Activated T-cell treated with anti-CD3 and anti-CD28 coated beads, Interleukin-2, amount 50 U/mL, for 24 hours (primary cell): ENCODE measurements around the gene CYYR1.

Experiments
- DNase-seq: peaks from one replicate; pipeline ENCODE4 v3.0.0-alpha.2; 2020
- H3K27ac Mint-ChIP-seq: 2 replicates; pipeline ENCODE4 v1.8.0; 2020; ENCODE audit warnings: mild to moderate bottlenecking, mixed read lengths
- H3K27me3 Mint-ChIP-seq: 2 replicates; pipeline ENCODE4 v1.8.0; 2020; ENCODE audit warnings: mixed read lengths
- H3K36me3 Mint-ChIP-seq: 2 replicates; pipeline ENCODE4 v1.8.0; 2020; ENCODE audit warnings: low read depth, mixed read lengths
- H3K4me1 Mint-ChIP-seq: 2 replicates; pipeline ENCODE4 v1.8.0; 2020; ENCODE audit warnings: low read depth, mixed read lengths
- H3K4me3 Mint-ChIP-seq: 2 replicates; pipeline ENCODE4 v1.8.0; 2020; ENCODE audit warnings: mild to moderate bottlenecking, moderate library complexity, mixed read lengths
- H3K9me3 Mint-ChIP-seq: 2 replicates; pipeline ENCODE4 v1.8.0; 2020; ENCODE audit warnings: mixed read lengths

The CYYR1 gene

DNA sequence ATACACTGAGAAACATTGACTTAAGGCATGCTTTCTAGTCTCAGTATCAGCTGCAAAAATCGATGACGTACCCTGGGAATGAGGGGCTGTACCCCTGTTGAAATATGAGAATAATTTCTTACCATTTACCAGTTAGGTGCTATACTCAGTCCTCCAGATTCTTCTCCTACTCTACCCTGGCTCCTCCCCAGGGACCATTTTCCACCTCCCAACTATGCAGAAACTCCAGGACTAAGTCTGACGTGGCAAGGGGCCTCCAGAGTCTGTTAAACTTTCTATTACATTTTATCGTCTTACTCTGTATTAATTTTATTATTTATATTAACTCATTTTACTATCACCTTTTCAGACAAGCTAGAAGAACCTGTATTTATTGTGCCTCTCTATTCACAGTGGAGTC, 124.3 kb downstream of the CYYR1 start:
- Mint-ChIP-seq H3K36me3 (no peaks in the 10 kb centered on the region), H3K4me3 (no peak overlapping the region), H3K27ac (no peak overlapping the region), H3K27me3 (no peaks in the 10 kb centered on the region), H3K4me1 (no peaks in the 10 kb centered on the region), H3K9me3 (no peaks in the 10 kb centered on the region)
- no peak for DNase-seq

DNA sequence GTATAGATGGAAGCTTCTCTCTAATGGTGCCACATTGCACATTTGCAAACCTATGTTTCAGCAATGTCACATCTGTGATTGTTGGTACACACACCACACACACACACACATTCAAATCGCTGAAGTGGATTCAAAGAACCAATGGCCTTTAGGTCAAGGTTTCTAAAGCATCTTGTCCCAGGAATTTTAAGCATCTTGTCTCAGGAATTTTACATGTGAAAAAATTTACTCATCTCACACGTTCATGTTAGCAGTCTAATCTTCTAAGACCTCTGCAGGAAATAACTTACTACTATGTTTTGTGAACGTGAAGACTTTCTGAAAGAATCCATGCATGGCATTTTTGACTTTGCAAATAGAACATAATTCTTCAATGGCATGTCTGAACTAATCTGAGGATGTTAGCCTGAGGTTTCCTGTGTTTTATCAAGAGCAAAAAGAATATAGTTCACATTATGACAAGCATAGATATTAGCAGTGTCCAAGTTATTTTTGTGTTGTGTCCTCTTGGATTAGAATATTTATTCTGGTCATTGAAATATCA, 125.1 kb downstream of the CYYR1 start:
- H3K27me3 Mint-ChIP-seq: no peaks in the 10 kb centered on the region
- H3K4me3 Mint-ChIP-seq: no peak overlapping the region
- DNase-seq: no peak
- no peaks in the 10 kb centered on the region for H3K4me1 Mint-ChIP-seq
- no peak overlapping the region for H3K27ac Mint-ChIP-seq
- H3K9me3 Mint-ChIP-seq: no peaks in the 10 kb centered on the region
- H3K36me3 Mint-ChIP-seq: no peaks in the 10 kb centered on the region

DNA sequence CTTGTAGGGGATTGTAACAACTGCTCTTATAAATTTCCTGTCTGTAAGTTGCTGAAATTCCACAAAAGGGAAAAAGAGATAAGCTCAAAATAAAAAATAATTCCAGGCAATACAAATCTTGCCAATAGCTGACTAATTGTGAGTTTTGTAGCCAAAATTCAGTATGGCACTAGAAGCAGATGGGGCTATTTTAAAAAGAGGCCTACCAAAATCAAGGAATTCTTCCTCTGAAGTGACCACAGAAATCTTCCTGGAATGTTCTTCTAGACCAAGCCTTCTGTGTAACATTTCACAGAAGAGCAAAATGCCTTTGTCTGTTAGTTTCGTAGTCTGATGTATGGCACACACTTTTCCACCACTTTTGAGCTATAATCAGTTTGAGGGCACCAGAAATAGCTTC, 127.6 kb downstream of the CYYR1 start:
- H3K4me3 Mint-ChIP-seq: no peak overlapping the region
- H3K27ac Mint-ChIP-seq: no peak overlapping the region
- H3K27me3 Mint-ChIP-seq: no peaks in the 10 kb centered on the region
- H3K36me3 Mint-ChIP-seq: no peaks in the 10 kb centered on the region
- no peak for DNase-seq
- no peaks in the 10 kb centered on the region for H3K4me1 Mint-ChIP-seq
- H3K9me3 Mint-ChIP-seq: no peaks in the 10 kb centered on the region

DNA sequence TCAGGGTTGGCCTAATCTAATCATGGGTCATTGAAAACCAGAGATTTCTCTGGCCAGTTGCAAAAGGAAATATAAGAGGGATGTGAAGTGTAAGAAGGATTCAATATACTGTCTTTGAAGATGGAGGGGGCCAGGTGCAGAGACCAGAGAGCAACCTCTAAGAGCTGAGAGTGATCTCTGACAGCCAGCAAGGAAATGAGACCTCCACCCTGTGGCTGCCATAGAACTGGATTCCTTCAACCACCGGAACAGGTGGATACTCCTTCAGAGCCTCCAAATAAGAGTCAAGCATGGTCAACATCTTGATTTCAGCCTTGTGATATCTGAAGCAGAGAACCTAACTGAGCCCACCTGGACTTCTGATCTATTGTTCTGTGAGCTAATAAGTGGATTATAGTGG, 128.4 kb downstream of the CYYR1 start:
- no peaks in the 10 kb centered on the region for H3K36me3 Mint-ChIP-seq
- no peak overlapping the region for H3K27ac Mint-ChIP-seq
- H3K27me3 Mint-ChIP-seq: no peaks in the 10 kb centered on the region
- no peak for DNase-seq
- no peaks in the 10 kb centered on the region for H3K4me1 Mint-ChIP-seq
- no peak overlapping the region for H3K4me3 Mint-ChIP-seq
- no peaks in the 10 kb centered on the region for H3K9me3 Mint-ChIP-seq

DNA sequence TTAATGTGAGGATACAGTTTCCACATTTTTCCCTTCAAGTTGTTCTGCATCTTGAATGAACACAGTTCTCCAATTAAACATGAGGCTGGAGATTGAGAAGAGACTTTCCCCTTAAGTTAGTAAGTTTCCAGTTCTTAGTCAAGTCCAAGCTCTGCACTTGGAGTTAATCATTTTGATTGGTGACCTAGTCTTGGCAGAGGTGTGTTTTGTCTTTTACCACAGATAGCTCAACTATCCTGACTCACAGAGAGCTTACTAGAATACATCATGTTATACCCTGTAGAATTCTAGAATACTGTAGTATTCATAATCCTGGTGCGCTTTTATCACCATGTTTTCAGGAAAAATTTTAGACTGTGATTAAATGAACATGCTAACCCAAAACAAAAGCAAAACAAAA, 129.2 kb downstream of the CYYR1 start:
- H3K36me3 Mint-ChIP-seq: no peaks in the 10 kb centered on the region
- H3K27me3 Mint-ChIP-seq: no peaks in the 10 kb centered on the region
- DNase-seq: no peak
- H3K4me1 Mint-ChIP-seq: no peaks in the 10 kb centered on the region
- no peak overlapping the region for H3K4me3 Mint-ChIP-seq
- no peak overlapping the region for H3K27ac Mint-ChIP-seq
- H3K9me3 Mint-ChIP-seq: no peaks in the 10 kb centered on the region

DNA sequence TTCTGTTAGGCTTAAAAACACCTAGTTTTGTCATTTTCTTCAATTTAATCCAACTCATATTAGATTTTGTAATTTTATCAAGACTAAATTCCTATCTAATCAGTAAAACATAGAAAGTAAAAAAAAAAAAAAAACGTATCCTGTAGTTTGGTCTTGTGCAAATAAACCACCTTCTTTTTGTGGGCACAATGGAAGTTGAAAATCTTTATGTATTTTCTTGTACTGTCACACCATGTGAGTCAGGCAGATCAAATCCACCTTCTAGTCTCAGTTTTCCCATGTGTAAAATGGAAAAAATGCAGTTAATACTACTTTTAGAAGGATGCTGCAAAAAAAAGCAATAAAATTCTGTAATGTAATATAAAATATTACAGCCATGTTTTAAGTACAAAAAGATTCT, 129.8 kb downstream of the CYYR1 start:
- H3K36me3 Mint-ChIP-seq: no peaks in the 10 kb centered on the region

DNA sequence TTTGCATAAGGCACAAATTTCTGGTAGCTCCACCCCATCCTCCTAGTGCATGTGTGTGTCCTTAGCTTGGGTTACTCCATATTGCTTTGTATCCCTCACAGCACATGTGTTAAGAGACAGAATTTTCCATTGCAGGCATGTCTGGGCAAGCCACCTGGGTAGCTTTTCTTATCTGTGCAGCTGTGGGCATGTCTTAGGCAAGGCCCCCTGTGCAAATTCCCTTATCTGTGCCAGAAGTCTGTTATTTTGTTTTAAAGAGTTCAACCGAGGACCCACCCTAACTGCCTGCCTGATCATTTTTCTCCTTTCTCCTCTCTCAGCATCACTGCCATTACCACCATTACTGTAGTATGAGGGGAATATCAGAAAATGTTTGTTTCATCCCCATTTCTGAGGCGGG, 131.9 kb downstream of the CYYR1 start:
- no peak for DNase-seq
- Mint-ChIP-seq H3K27me3 (no peaks in the 10 kb centered on the region), H3K9me3 (no peaks in the 10 kb centered on the region), H3K27ac (no peak overlapping the region), H3K36me3 (no peaks in the 10 kb centered on the region), H3K4me1 (no peaks in the 10 kb centered on the region), H3K4me3 (no peak overlapping the region)

More for the DNA sequence above, 129.8 kb downstream of the CYYR1 start:
- Mint-ChIP-seq H3K4me1 (no peaks in the 10 kb centered on the region), H3K4me3 (no peak overlapping the region), H3K27ac (no peak overlapping the region), H3K27me3 (no peaks in the 10 kb centered on the region), H3K9me3 (no peaks in the 10 kb centered on the region)
- no peak for DNase-seq

DNA sequence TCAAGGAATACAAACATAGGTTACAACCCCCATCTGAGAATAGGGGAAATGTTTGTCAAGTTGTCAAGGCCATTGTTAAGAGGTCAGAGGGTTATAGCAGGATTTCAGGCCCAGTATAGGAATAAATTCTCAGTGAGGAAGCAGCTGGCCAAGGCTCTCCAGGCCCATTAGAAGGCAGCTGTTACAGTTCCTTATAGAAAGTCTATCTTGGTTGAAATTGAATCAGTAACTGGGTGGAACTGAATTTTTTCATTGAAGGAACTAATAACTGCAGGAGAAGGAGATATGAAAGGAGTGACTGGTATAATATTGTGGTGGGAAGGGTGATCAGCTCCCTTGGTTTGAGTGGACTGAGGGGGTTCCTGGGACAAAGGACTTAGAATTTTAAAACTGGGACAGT, 134.1 kb downstream of the CYYR1 start:
- Mint-ChIP-seq H3K9me3 (no peaks in the 10 kb centered on the region), H3K4me3 (no peak overlapping the region), H3K27me3 (no peaks in the 10 kb centered on the region), H3K27ac (no peak overlapping the region), H3K4me1 (no peaks in the 10 kb centered on the region), H3K36me3 (no peaks in the 10 kb centered on the region)
- DNase-seq: no peak

DNA sequence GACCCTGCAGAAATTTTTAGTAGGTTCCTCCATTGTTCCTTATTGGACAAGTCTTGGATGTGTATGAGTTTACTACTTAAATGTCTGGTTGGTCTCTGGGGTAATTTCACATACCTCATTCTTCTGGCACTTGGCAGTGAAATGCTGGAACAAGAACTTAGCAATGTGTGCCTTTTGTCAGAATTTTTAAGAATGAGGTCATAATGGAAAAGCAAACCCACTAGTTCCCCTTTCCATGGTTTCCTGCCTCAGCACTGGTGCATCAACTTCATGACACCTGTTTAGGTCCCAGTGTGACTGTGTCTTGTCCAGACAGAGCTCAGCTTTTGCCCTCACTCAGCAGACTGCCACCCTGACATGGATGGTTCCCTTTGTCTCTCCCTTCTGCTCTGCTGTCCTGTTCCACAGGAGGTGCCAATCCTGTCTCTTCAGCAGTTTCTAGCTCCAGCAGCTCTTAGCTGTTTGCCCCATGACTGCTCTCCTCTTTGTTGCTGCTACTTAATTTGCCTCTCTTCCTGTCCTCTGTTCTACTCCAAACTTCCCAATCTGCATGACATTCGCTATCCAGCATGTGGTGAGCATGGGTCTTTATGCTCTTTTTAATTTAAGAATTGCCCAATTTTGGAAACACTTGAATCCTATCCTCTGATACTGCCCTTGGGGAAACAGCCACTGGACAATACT, 135.6 kb downstream of the CYYR1 start:
- Mint-ChIP-seq H3K4me1 (no peaks in the 10 kb centered on the region), H3K9me3 (no peaks in the 10 kb centered on the region), H3K27me3 (no peaks in the 10 kb centered on the region), H3K4me3 (no peak overlapping the region), H3K27ac (no peak overlapping the region), H3K36me3 (no peaks in the 10 kb centered on the region)
- no peak for DNase-seq

DNA sequence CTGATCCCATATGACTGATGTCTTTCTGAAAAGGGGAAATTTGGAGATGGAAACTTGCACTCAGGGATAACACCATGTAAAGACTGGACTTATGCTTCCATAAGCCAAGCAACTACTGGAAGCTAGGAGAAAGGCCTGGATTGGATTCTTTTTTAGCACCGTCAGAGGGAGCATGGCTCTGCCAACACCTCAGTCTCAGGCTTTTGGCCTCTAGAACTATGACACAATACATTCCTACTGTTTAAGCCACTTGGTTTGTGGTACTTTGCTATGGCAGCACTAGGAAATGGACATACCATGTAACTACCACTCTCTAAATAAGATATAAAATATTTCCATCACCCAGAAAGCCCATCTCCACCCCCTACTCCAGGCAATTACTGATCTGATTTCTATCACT, 139.7 kb downstream of the CYYR1 start:
- no peak for DNase-seq
- Mint-ChIP-seq H3K4me1 (no peaks in the 10 kb centered on the region), H3K27ac (no peak overlapping the region), H3K27me3 (no peaks in the 10 kb centered on the region), H3K36me3 (no peaks in the 10 kb centered on the region), H3K9me3 (no peaks in the 10 kb centered on the region), H3K4me3 (no peak overlapping the region)

DNA sequence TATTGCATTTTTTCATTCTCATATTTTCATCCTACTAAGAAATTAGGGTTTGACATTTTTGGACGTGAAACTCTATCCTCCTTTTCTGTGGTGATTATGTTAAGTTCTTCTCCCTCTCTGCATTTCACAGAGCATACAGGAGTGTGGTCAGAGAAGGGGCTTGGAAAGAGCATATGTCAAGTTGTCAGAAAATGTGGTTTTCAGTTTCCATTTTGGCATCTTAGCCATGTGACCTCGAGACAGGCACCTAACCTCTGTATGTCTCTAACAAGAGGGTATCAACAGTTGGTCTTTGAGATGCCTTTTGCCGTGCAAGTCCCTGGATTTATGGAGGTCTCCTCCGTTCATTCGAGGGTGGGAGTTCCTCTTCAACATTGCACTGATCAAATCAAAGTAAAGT, 140.7 kb downstream of the CYYR1 start:
- H3K27ac Mint-ChIP-seq: no peak overlapping the region
- DNase-seq: no peak
- H3K36me3 Mint-ChIP-seq: no peaks in the 10 kb centered on the region
- H3K4me1 Mint-ChIP-seq: no peaks in the 10 kb centered on the region
- no peaks in the 10 kb centered on the region for H3K27me3 Mint-ChIP-seq
- no peaks in the 10 kb centered on the region for H3K9me3 Mint-ChIP-seq
- H3K4me3 Mint-ChIP-seq: no peak overlapping the region

DNA sequence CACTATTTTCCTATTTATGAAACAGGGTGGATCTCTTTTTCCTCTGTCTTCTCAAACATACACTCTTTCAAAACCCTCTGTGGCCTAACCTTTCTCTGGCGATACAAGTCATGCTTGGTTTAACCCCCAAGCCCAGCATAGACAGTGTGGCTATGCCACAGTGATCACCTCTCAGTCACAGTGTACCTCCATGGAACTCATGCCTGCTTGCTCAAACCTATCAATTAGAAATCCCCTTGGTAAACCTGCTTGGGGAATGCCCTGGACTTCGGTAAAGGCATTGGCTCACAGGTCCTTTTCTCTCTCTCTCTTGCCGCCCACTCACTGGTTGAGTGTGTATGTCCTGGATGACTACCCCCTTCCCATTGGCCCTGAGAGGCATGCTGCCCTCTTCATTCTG, 147.5 kb downstream of the CYYR1 start:
- H3K27me3 Mint-ChIP-seq: no peaks in the 10 kb centered on the region
- no peaks in the 10 kb centered on the region for H3K9me3 Mint-ChIP-seq

DNA sequence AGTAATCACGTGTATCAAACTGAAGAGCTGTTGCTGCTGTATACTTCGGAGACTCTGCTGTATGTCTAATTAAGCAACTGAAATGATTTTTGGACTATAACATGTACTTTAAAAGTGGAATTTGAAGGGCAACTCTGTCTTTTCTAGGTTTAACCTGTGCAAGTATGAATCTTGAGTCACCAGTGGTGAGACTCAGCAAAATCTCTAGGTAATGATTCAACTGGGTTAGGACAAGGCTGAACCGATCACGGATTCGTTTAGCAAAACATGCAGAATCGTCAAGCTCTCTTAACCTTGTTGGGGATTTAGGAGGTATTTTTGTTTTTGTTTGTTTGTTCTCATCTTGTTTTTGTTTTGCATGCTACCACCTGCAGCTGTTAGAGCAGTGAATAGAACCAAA, 149.6 kb downstream of the CYYR1 start:
- Mint-ChIP-seq H3K9me3 (no peaks in the 10 kb centered on the region), H3K4me3 (no peak overlapping the region), H3K27me3 (no peaks in the 10 kb centered on the region), H3K27ac (no peak overlapping the region), H3K36me3 (no peaks in the 10 kb centered on the region), H3K4me1 (no peaks in the 10 kb centered on the region)
- DNase-seq: no peak

More for the DNA sequence above, 147.5 kb downstream of the CYYR1 start:
- H3K4me3 Mint-ChIP-seq: no peak overlapping the region
- H3K27ac Mint-ChIP-seq: no peak overlapping the region
- H3K36me3 Mint-ChIP-seq: no peaks in the 10 kb centered on the region
- H3K4me1 Mint-ChIP-seq: no peaks in the 10 kb centered on the region
- no peak for DNase-seq

DNA sequence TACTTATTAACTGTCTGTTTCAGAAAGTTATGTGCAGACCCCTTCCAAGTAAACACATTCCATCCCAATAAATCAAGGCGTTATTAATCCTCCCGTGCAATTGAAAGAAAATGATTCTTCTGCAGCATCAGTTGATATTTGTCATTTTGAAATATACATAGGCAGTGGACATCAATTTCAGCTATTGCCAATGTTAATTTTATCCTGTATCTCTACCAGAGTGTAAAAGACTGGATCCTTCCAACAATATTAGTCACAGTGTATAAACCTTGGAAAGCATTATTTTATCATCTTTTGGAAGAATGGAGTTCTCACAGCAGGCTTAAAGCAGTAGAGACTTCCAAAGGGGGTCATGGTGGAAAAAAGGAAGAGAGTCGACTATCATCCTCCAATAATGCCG, 150.4 kb downstream of the CYYR1 start:
- Mint-ChIP-seq H3K9me3 (no peaks in the 10 kb centered on the region), H3K36me3 (no peaks in the 10 kb centered on the region), H3K4me3 (no peak overlapping the region), H3K4me1 (no peaks in the 10 kb centered on the region), H3K27me3 (no peaks in the 10 kb centered on the region), H3K27ac (no peak overlapping the region)
- no peak for DNase-seq

DNA sequence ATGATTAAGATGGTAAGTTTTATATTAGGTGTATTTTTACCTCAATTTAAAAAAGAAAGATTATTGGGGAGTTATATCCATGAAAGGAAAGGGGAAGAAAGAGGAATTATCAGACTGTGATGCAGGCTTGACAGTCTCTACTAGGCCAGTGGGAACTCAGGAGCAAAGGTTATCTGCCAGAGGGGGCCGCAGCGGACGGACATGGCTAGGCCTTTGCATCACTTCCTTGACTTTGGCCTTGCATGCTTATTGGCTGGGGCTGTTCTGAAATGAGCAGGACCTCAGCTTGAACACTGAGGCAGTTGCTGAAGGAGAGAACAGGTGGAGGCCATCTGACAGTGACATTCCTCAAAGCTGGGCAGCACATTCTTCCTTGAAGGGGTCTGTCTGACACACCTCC, 150.9 kb downstream of the CYYR1 start:
- H3K36me3 Mint-ChIP-seq: no peaks in the 10 kb centered on the region
- H3K27me3 Mint-ChIP-seq: peaks cover 3% of the 10 kb centered on the region
- no peaks in the 10 kb centered on the region for H3K9me3 Mint-ChIP-seq
- H3K27ac Mint-ChIP-seq: no peak overlapping the region
- DNase-seq: no peak
- no peak overlapping the region for H3K4me3 Mint-ChIP-seq
- H3K4me1 Mint-ChIP-seq: no peaks in the 10 kb centered on the region

DNA sequence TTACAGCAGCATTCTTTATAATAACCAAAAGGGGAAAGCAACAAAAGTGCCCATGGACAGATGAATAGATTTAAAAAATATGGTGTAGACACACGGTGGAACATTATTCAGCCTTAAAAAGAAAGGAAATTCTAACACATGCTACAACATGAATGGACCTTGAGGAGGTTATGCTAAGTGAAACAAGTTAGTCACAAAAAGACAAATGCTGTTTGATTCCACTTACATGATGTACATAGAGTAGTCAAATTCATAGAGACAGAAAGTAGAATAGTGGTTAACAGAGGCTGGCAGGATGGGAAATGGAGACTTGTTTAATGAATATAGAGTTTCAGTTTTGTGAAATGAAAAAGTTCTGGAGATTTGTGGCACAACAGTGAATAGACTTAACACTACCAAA, 151.4 kb downstream of the CYYR1 start:
- no peak overlapping the region for H3K4me3 Mint-ChIP-seq
- no peak overlapping the region for H3K27ac Mint-ChIP-seq
- H3K27me3 Mint-ChIP-seq: peaks cover 3% of the 10 kb centered on the region
- no peaks in the 10 kb centered on the region for H3K36me3 Mint-ChIP-seq
- no peaks in the 10 kb centered on the region for H3K4me1 Mint-ChIP-seq
- no peaks in the 10 kb centered on the region for H3K9me3 Mint-ChIP-seq
- DNase-seq: no peak
